ENCODE results near the gene COQ4.
"Not testable (repeated sequence)": the region's sequence is repeated elsewhere in the genome, so short reads cannot be mapped to it uniquely, and the experiment has no call there.

Gene COQ4

DNA sequence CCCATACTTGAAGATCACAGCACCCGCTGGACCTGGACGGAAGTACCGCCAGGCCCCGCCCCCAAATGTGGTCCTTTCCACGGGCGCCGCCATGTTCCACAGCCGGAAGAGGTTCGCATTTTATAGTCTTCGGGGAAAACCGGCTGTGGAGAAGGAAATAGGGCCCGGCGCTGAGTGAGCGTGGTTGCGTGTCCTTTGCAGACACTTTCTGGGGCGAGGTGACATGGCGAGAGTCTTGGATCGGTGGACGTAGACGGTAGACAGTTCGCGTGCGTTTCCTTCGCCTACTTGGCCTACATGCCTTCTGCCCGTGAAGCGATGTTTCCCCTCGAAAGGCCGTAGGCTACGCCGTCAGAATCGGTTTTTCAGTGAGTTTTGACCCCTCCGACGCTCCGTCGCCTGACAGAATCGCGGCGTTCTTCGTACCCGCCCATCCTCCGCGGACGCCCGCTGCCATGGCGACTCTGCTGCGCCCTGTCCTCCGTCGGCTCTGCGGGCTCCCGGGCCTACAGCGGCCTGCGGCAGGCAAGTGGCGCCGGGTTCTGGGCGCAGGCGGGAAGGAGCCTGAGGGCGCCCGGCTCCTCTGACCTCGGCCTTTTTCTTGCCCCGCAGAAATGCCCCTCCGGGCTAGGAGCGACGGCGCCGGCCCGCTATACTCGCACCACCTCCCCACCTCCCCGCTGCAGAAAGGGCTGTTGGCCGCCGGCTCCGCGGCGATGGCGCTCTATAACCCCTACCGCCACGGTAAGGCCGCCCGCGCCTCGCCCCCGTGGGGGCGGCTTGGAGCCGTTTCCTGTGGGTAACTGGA lies at the start of gene COQ4, which contains the start of gene TRUB2:
TSS of gene COQ4 (plus strand) at position 436 of the 808 bp plus-strand sequence. CDS start at position 456, 20 bp downstream.
TSS of gene TRUB2 (minus strand) at position 44 of the 808 bp plus-strand sequence. CDS start at position 5, 39 bp downstream.
- in situ Hi-C loops (cut with MboI; ENCODE audit: low sequenced_read_pairs) = no loop called here

DNA sequence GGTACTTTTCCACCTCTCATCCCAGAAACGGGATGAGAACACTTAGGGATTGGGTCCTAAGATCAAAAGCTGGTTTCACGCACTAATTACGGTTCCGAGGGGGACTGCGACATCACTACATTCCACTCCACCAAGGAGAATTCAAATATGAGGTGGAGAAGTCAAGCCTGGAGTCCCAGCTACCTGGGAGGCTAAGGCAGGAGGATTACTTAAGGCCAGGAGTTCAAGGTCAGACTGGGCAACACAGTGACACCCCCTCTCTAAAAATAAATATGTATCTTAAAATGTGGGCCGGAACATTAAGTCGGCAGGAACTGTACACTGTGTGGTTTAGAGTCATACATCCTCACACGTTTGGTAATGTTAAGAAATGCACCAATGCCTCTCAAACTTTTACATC lies 48.4 kb upstream of the COQ4 start:
- in situ Hi-C loops (cut with MboI; ENCODE audit: low sequenced_read_pairs) = no loop called here

GRCh38 chr9:128275198-128276007 lies 47.2 kb upstream of the COQ4 start, which contains the start of gene GOLGA2:
GOLGA2 (minus strand) TSS chr9:128276007; CDS start chr9:128275976, 31 bp downstream.
- in situ Hi-C loops (cut with MboI; ENCODE audit: low sequenced_read_pairs) = no loop called here

DNA sequence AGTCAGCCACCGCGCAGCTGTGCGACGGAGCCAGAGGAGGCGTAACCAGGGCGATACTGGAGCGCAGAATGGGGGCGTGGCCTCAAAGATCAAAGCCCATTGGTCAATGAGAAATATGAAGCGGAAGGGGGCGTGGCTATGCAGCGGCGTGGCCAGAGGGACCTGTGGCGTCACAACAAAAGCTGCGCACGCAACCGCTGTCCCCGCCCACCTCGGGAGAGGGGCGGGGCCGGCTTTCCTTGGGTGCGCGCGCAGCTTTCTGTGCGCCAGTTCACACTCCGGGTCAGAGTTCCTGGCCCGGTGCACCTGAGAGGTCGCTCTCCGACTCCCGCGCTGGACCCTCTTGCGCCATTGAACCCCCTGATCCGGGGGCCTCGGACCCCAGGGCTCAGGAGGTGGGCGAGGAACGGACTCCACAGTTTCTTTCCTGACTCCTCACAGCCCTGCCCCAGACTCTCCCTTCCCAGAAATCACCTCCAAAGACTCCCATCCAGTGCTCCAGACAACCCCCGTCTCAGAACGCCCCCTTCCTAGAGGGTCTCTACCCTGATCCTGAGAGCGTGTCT lies 46.5 kb upstream of the COQ4 start, which contains the start of gene SWI5:
TSS of gene SWI5 (plus strand) at position 269 of the 566 bp plus-strand sequence.
- in situ Hi-C loops (cut with MboI; ENCODE audit: low sequenced_read_pairs) = no loop called here

DNA sequence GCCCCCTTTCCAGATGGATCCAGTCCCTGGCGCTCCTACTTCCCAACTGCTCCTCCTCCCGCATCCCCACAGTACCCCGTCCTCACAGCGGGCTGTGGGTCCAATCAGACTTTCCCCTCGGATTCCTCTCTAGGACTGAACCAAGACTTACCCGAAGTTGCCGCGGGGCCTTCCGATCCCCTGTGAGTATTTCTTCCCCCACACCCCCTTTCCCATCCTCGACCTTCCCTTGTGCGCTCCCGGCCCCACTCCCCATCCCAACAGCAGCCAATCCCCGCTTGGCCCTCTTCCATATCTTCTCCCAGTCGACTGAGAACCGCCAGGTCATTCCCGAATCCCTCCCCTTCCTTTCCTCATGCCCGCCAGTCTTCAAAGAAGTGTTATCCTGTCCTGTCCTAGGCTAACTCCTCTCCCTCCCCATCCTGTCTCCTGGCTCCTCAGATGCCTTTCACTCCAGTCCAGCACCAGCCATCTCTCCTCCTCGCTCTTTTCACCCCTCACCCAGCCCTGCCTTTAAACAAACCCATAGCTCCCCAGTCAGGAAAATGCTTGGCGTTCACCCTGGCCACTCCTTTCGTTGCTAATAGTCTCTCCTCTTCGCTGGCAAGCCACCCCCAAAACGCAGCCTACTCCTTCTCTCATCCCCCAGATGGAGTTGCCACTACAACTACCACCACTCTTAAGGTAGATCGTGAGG lies 45.9 kb upstream of the COQ4 start:
- in situ Hi-C loops (cut with MboI; ENCODE audit: low sequenced_read_pairs) = no loop called here

DNA sequence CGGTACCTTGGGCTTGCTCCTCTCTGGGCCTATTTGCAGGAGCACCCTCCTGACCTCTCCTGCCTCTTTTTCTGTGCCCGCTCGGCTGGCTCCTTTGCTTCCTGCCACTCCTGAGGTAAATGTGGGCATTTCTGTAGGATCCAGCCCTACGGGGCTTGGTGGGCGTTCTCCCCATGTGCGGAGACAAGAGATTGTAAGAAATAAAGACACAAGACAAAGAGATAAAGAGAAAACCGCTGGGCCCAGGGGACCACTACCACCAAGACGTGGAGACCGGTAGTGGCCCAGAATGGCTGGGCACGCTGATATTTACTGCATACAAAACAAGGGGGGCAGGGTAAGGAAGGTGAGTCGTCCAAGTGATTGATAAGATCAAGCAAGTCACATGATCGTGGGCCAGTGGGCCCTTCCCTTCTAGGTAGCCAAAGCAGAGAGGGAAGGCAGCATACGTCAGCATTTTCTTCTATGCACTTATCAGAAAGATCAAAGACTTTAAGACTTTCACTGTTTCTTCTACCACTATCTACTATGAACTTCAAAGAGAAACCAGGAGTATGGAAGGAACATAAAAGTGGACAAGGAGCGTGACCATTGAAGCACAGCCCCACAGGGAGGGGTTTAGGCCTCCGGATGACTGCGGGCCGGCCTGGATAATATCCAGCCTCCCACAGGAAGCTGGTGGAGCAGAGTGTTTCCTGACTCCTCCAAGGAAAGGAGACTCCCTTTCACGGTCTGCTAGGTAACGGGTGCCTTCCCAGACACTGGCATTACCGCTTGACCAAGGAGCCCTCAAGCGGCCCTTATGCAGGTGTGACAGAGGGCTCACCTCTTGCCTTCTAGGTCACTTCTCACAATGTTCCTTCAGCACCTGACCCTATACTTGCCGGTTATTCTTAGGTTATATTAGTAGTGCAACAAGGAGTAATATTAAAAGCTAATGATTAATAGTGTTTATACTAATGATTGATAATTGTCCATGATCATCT lies 43.3 kb upstream of the COQ4 start:
- in situ Hi-C loops (cut with MboI; ENCODE audit: low sequenced_read_pairs) = not testable (repeated sequence)

GRCh38 chr9:128280084-128280622 lies 42.5 kb upstream of the COQ4 start:
- in situ Hi-C loops (cut with MboI; ENCODE audit: low sequenced_read_pairs) = no loop called here

- in situ Hi-C loops (cut with MboI; ENCODE audit: low sequenced_read_pairs) = no loop called here
These were observed 40.1 kb upstream of the COQ4 start for GRCh38 chr9:128282500-128282899.

DNA sequence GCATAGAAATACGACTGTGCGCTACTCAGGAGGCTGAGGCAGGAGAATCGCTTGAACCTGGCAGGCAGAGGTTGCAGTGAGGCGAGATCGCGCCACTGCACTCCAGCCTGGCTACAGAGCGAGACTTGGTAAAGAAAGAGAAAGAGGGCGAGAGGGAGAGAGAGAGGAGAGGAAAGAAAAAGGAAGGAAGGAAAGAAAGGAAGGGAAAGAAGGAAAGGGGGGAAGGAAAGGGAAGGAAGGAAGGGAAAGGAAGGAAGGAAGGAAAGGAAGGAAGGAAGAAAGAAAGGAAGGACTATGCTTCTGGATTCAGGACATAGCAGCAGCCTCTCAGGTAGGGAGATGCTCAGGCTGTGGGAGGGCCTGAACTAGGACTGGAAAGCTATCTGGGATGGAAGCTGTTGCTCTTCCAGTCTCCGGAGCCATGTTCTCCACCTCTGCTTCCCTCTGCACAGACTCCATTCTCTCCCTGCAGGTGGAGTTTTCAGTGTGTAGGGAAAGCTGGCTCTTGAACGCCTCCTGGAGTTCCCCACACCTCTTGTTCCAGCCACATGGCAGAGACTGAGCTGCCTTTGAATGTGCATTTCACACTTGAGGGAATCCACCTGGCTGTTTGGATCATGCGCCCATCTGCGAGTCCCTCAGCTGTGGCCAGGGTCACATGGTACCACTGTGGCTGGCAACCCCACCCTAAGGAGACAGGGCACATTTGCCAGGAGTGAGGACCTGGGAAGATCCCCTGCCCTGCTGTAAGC lies 37.4 kb upstream of the COQ4 start:
- in situ Hi-C loops (cut with MboI; ENCODE audit: low sequenced_read_pairs) = no loop called here

GRCh38 chr9:128286440-128286839 lies 36.2 kb upstream of the COQ4 start:
- in situ Hi-C loops (cut with MboI; ENCODE audit: low sequenced_read_pairs) = no loop called here

GRCh38 chr9:128288273-128289004 lies 34.2 kb upstream of the COQ4 start:
- in situ Hi-C loops (cut with MboI; ENCODE audit: low sequenced_read_pairs) = no loop called here

GRCh38 chr9:128292009-128292408 lies 30.6 kb upstream of the COQ4 start:
- in situ Hi-C loops (cut with MboI; ENCODE audit: low sequenced_read_pairs) = no loop called here

DNA sequence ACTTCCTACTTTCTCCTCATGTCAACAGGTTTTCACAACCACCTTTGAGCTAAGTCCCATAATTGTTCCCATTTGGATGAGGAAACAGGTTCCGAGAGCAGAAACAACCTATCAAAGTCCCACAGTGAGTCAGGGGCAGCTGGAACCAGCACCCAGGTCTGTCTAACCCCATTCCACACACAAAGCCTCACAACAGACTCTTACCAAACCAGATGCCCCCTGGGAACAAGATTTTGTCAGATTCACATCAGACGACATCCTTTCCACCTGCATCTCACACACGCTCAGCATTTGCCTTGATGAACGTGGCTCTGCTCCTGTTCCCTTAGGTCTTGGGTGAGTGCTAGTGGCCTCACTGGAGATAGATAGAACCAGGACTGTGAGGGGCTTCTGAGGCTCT lies 29.5 kb upstream of the COQ4 start:
- in situ Hi-C loops (cut with MboI; ENCODE audit: low sequenced_read_pairs) = no loop called here

DNA sequence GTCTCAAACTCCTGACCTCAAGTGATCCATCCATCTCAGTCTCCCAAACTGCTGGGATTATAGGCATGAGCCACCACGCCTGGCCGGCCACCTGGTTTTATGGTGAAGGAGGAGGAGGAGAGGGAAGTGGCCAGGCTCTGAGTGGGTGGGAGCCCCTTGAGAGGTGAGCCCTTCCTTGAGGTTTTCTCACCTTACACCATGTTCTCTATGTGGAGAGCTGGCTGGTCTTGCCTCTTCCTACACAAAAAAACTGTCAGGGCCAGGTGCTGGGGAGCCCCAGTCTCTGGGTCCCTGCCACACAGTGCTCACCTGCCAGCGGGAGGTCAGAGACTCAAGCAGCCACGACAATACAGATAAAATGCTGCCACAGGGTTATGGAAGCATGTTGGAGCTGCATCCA lies 28.5 kb upstream of the COQ4 start:
- in situ Hi-C loops (cut with MboI; ENCODE audit: low sequenced_read_pairs) = no loop called here

DNA sequence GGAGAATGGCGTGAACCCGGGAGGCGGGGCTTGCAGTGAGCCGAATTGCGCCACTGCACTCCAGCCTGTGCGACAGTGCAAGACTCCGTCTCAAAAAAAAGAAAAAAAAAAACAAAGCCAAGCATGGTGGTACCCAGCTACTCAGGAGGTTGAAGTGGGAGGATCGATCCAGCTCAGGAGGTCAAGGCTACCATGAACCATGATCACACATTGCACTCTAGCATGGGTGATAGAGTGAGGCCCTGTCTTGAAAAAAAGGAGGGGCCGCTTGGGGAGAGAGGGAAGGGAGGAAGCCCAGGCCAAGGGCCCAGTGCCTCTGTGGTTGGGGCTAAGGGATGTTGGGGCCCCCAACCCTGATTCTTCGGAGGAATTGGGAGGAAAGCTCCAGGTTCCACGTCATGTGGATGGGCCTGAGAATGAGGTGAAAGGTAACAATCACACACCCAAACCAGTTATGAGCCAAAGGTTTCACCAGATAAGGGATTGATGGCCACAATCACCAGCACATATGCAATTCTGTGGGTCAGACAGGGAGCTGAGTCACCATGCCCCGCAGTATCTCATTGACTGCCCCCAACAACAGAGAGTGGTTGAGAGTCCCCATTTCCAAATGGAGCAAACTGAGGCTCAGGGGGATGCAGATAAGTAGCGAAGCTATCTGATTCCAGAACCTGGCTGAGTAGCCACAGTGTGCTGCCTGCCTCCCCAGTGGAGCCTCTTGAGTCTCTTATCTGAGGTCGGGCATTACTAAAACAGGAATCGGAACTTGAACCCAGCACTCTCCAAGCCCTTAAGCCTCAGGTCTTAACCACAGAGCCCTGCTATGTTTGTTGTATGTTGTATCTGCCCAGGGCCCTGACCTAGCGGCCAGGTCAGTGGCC lies 26.1 kb upstream of the COQ4 start:
- in situ Hi-C loops (cut with MboI; ENCODE audit: low sequenced_read_pairs) = loop anchor here (5.0 kb wide), 1 partner anchor 116 kb away; no protein-coding TSS in a partner anchor

DNA sequence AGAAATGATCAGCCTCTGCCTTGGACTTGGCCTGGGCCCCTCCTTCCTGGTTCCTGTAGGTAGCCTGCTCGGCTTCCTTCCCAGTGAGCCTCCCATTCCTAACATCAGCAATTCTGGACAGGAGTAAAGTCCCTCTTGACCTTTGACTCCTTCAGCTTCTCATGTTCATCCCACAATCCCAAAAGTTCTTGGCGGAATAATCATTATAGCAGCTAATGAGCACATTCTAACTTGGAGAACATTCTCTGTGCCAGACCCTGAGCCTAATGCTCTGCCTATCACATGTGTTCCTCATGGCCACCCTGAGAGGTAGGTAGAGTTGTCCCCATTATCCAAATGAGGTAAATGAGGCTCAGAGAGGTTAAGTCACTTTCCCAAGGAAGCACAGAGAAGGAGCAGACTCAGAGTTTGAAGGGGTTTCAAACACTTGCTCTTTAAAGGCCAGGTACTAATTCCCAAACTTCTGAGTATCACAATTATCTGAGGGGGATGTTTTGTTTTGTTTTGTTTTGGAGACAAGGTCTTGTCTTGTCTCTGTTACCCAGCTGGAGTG lies 25.3 kb upstream of the COQ4 start:
- in situ Hi-C loops (cut with MboI; ENCODE audit: low sequenced_read_pairs) = loop anchor here (5.0 kb wide), 1 partner anchor 115 kb away; no protein-coding TSS in a partner anchor

Measured in HL-60/S4 treated with phorbol 12-myristate 13-acetate at 8.2 ng/mL for 4 days and 3 days (cell line).